C4-2B (cell line): Measurements from ENCODE around the gene PCYOX1L.
"Not testable (repeated sequence)": the region's sequence is repeated elsewhere in the genome, so short reads cannot be mapped to it uniquely, and the experiment has no call there.

Experiments used
- H3K27ac ChIP-seq: fragments of 450-650 bp; 2 replicates; pipeline ENCODE4 v1.5.1; 2017
- CTCF ChIP-seq: fragments of 450-650 bp; conservative IDR thresholded peaks from 2 replicates; pipeline ENCODE4 v1.5.1; 2017; ENCODE audit warnings: mild to moderate bottlenecking
- ZFX ChIP-seq: fragments of 450-650 bp; IDR thresholded peaks from 2 replicates; pipeline ENCODE4 v1.6.1; 2017

Gene PCYOX1L

GRCh38 chr5:149387982-149388381, 30.1 kb downstream of the PCYOX1L start:
- no peak for TF ChIP-seq CTCF
- no peak for TF ChIP-seq ZFX
- H3K27ac ChIP-seq = no peak overlapping the region

- H3K27ac ChIP-seq = no peak overlapping the region
Measured at GRCh38 chr5:149388498-149389190, 30.8 kb downstream of the PCYOX1L start.

DNA sequence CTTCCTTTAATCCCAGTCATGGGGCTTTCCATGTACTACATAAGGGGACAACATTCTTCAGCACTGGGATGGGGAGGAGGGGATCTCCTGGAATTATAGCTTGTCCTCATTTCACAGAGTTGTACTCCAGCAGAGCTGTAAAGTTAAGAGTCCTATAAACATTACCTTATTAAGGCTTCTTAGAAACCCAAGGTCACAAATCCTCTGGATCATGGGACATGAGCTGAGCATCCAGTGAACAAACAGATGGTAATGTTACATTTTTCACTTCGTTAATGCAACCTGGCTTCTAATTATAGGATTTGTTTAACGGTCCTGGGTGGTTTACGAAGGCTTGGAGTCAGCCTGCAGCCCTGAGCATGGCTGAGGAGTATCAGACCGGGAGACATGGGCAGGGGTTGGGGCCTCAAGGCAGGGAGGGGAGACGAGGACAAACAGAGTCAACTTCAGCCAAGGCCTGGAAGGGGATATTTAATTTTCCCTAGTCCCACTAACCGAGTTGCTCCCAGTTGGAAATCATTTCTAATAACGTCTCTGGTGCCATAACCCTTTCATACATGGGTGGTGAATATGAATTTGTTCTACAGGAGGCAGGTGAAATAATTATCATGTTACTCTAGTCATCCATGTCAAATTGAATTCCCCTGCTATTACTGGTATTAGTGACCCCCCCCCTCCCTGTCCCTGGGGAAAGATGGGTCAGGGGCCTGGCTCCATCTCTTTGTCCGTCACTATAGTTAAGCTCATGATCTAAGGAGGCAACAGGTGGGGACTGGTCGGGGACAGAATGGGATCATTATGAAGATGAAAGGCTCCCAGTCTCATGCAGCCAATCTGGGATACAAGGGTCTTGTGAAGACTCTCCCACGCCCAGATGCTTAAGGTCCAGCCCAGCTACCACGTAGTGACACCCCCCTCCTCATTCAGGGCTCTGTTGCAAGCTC, 32.0 kb downstream of the PCYOX1L start:
- H3K27ac ChIP-seq = no peak overlapping the region
- TF ChIP-seq CTCF (no peak), ZFX (no peak)

More at GRCh38 chr5:149388498-149389190, 30.8 kb downstream of the PCYOX1L start:
- no peak for TF ChIP-seq ZFX
- no peak for TF ChIP-seq CTCF

DNA sequence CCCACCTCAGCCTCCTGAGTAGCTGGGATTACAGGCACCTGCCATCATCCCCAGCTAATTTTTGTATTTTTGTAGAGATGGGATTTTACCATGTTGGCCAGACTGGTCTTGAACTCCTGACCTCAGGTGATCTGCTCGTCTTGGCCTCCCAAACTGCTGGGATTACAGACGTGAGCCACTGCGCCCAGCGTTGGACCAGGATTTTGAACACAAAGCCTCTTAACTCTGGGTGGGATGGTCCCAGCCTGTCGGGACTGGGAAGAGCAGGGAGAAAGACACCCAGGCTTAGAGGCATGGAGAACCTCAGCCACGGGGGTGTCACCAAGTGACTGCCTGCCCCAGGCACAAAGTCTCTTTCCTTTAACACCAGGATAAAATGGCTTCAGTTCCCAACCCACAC, 33.2 kb downstream of the PCYOX1L start:
- not testable (repeated sequence) for H3K27ac ChIP-seq

DNA sequence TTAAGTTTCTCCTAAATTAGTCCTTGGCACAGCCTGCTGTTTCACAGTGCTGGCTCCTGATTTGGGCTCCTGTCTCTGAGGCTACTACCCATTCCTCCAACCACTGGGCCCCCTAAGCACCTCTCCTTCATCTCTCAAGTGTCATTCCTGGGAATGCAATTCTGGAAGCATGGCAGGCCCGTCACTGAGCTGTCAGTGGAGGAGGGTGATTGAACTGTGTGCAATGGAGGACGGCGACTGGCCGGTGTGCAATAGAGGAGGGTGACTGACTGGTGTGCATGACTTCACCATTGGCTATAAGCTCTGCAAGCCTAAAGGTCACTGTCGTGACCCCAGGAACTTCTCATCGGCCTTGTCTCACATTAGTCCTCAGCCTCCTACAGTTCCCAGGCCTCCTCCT, 33.7 kb downstream of the PCYOX1L start:
- TF ChIP-seq CTCF (no peak), ZFX (no peak)
- H3K27ac ChIP-seq = no peak overlapping the region

DNA sequence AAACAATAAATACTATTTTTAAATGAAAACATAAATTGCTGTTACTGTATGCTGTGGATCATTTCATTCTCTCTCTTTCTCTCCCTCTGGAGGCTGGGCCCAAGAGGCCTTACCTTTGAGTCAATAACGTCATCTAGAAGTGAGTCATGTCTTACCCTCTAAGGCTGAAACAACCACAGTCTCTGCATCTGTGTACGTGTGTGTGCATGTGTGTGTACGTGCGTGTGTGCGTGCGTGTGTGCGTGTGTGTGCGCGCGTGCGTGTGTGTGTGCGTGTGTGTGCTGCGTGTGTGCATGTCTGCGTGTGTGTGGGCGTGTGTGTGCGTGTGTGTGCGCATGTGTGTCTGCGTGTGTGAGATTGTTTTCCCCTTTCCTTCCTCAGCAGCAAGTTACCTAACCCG, 34.9 kb downstream of the PCYOX1L start:
- TF ChIP-seq CTCF (no peak), ZFX (no peak)
- no peak overlapping the region for H3K27ac ChIP-seq

GRCh38 chr5:149394996-149395395, 37.1 kb downstream of the PCYOX1L start:
- not testable (repeated sequence) for H3K27ac ChIP-seq

DNA sequence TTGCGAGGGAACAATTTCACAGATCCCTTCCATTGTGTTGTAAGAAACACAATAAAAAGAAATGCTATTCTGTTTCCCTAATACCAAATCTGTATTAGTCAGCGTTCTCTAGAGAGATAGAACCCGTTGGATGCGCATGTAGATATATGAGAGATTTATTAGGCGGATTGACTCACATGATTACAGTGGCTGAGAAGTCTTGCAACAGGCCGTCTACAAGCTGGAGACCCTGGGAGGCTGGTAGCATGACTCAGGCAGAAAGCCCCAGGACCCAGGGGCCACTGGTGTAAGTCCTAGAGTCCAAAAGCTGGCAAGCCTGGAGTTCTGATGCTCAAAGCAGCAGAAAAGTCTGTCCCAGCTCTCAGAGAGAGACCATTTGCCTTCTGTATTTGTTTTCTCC, 39.7 kb downstream of the PCYOX1L start:
- no peak for TF ChIP-seq CTCF
- TF ChIP-seq ZFX = no peak
- no peak overlapping the region for H3K27ac ChIP-seq

DNA sequence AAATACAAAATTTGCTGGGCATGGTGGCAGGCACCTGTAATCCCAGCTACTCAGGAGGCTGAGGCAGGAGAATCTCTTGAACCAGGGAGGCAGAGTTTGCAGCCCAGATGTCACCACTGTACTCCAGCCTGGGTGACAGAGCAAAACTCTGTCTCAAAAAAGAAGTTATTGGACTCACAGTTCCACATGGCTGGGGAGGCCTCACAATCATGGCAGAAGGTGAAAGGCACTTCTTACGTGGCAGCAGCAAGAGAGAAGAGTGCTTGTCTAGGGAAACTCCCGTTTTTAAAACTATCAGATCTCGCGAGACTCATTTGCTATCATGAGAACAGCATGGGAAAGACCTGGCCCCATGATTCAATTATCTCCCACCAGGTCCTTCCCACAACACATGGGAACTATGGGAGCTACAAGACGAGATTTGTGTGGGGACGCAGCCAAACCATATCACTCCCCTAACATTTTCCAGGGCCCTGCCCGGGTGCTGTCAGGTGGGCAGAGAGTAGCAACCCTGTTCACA, 41.0 kb downstream of the PCYOX1L start:
- not testable (repeated sequence) for H3K27ac ChIP-seq
